Erythroblast (primary cell): Measurements from ENCODE around the gene COL25A1.

Experiments
- GATA1 ChIP-seq: IDR thresholded peaks from 2 replicates; pipeline ENCODE4 v1.6.1; 2011; ENCODE audit warnings: low read depth, mild to moderate bottlenecking, control low read depth, low read length, moderate library complexity
- POLR2A ChIP-seq: IDR thresholded peaks from 2 replicates; pipeline ENCODE4 v1.6.1; 2011; ENCODE audit warnings: mild to moderate bottlenecking, low read length

- TF ChIP-seq POLR2A (no peak), GATA1 (no peak)
Measured at GRCh38 chr4:109266891-109267290, 35.6 kb downstream of the COL25A1 start.
